Smooth muscle cell (in vitro differentiated cells): Measurements from ENCODE around the gene KCTD19. TPM values are rescaled to one million over a fixed set of nuclear protein-coding genes. Genes with fewer than 3 reads are reported as not detected.

Experiments used
- DNase-seq: peaks from one replicate; lab custom pipeline; 2025; ENCODE audit not compliant: unreplicated experiment; lab: John Stamatoyannopoulos, UW
- H2AFZ ChIP-seq: fragments of 200-600 bp; sonication (generic); 2 replicates; pipeline ENCODE4 v1.6.0; 2016; ENCODE audit warnings: antibody characterized with exemption, low read depth, mild to moderate bottlenecking
- H3F3A ChIP-seq: fragments of 200-600 bp; sonication (generic); 2 replicates; pipeline ENCODE4 v1.6.0; 2017; ENCODE audit warnings: antibody characterized with exemption, low read depth
- H3K27ac ChIP-seq: fragments of 200-600 bp; sonication (generic); 2 replicates; pipeline ENCODE4 v1.5.1; 2016; ENCODE audit warnings: low read depth, mild to moderate bottlenecking
- H3K27me3 ChIP-seq: fragments of 200-600 bp; sonication (generic); 2 replicates; pipeline ENCODE4 v1.6.1; 2016; ENCODE audit warnings: low read depth, mild to moderate bottlenecking
- H3K36me3 ChIP-seq: fragments of 200-600 bp; sonication (generic); 2 replicates; pipeline ENCODE4 v1.5.1; 2016; ENCODE audit warnings: low read depth
- H3K4me1 ChIP-seq: fragments of 200-600 bp; sonication (generic); 2 replicates; pipeline ENCODE4 v1.5.1; 2016; ENCODE audit warnings: low read depth
- H3K4me2 ChIP-seq: fragments of 200-600 bp; sonication (generic); 2 replicates; pipeline ENCODE4 v1.6.0; 2016; ENCODE audit warnings: mild to moderate bottlenecking
- H3K4me3 ChIP-seq: fragments of 200-600 bp; sonication (generic); 2 replicates; pipeline ENCODE4 v1.5.1; 2016; ENCODE audit warnings: mild to moderate bottlenecking
- H3K79me2 ChIP-seq: fragments of 200-600 bp; sonication (generic); 2 replicates; pipeline ENCODE4 v1.6.0; 2016; ENCODE audit warnings: low read depth, mild to moderate bottlenecking
- H3K9ac ChIP-seq: fragments of 200-600 bp; sonication (generic); 2 replicates; pipeline ENCODE4 v1.6.0; 2016; ENCODE audit warnings: low read depth
- H3K9me3 ChIP-seq: fragments of 200-600 bp; sonication (generic); replicated peaks from 2 replicates; pipeline ENCODE4 v1.5.1; 2016; ENCODE audit warnings: low read depth
- H4K20me1 ChIP-seq: fragments of 200-600 bp; sonication (generic); 2 replicates; pipeline ENCODE4 v1.6.0; 2016; ENCODE audit warnings: low read depth
- WGBS: methylation state at CpG from one replicate; pipeline ENCODE4 v1.1.7; 2016; ENCODE audit warnings: low lambda C conversion rate; 5-methylcytosine and 5-hydroxymethylcytosine counted together
- polyA plus RNA-seq: library from polyadenylated mRNA; unstranded; fragments of >200 nt; fragmentation: Nextera tagmentation; extraction: Ambion mirVana; gene quantifications from 2 replicates; pipeline ENCODE4 v1.2.1, GENCODE V29; 2016
- total RNA-seq: library from RNA; depleted of rRNA; stranded (reverse); fragments of >200 nt; gene quantifications from 2 replicates; pipeline ENCODE4 v1.2.3, GENCODE V29; 2014
- TF ChIP-seq, protein P1 (sequence below): fragments of 200-600 bp; sonication (generic); IDR thresholded peaks from 2 replicates; pipeline ENCODE4 v1.5.1; 2017; ENCODE audit warnings: borderline replicate concordance, mild to moderate bottlenecking, antibody characterized with exemption; ENCODE audit not compliant: insufficient read depth, poor library complexity, severe bottlenecking

KCTD19 gene
- total and polyA plus RNA-seq, 2 experiments from 2014 or later = 0.04 to 0.49 TPM

DNA sequence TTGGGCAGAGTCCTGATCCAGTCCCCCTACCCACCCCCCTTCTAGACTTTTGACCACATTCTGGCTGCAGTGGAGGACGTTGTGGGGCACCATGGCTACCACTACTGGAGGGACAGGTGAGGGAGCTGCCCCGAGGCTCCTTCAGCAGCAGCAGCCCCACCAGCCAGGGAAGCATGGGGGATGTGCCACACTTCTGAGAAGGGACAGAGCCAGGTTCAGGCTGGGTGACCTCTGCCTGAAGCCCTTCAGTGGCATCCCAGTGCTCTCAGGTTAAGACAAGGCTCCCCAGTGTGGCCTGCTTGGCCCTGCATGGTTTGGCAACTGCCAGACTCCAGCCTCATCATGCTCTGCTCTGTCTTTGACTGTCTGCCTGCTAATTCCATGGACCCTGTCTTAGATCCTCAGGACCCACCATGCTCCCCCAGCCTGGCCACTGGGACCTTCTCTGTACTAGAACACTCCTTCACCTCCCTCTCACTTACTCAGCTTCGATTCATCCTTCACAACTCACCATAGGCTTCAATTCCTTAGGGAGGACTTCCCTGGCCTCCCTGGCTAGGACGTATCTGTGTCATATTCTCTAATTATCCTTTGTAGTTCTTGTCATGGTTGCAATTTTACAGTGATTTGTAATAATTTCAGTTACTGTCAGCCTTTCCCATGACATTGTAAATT lies 68.9 kb downstream of the KCTD19 start:
- TF ChIP-seq, protein P1, sequence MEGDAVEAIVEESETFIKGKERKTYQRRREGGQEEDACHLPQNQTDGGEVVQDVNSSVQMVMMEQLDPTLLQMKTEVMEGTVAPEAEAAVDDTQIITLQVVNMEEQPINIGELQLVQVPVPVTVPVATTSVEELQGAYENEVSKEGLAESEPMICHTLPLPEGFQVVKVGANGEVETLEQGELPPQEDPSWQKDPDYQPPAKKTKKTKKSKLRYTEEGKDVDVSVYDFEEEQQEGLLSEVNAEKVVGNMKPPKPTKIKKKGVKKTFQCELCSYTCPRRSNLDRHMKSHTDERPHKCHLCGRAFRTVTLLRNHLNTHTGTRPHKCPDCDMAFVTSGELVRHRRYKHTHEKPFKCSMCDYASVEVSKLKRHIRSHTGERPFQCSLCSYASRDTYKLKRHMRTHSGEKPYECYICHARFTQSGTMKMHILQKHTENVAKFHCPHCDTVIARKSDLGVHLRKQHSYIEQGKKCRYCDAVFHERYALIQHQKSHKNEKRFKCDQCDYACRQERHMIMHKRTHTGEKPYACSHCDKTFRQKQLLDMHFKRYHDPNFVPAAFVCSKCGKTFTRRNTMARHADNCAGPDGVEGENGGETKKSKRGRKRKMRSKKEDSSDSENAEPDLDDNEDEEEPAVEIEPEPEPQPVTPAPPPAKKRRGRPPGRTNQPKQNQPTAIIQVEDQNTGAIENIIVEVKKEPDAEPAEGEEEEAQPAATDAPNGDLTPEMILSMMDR = no peak
- Histone ChIP-seq H4K20me1 (no peaks in the 10 kb centered on the region), H3K4me2 (no peak overlapping the region), H3K36me3 (no peaks in the 10 kb centered on the region), H3F3A (no peaks in the 10 kb centered on the region), H3K27me3 (no peaks in the 10 kb centered on the region), H3K4me1 (no peaks in the 10 kb centered on the region), H3K4me3 (no peak overlapping the region), H3K9ac (no peak overlapping the region), H3K79me2 (no peaks in the 10 kb centered on the region), H3K27ac (no peak overlapping the region), H2AFZ (no peak overlapping the region), H3K9me3 (no peaks in the 10 kb centered on the region)
- DNase-seq = no peak
- WGBS = 92% methylated on average over 4 of the region's 4 CpGs

GRCh38 chr16:67256701-67257230 lies 69.8 kb downstream of the KCTD19 start:
- no peak overlapping the region for H3K4me2 ChIP-seq
- no peaks in the 10 kb centered on the region for H3K79me2 ChIP-seq
- H3K9me3 ChIP-seq = no peaks in the 10 kb centered on the region
- no peaks in the 10 kb centered on the region for H3K4me1 ChIP-seq
- no peak for DNase-seq
- no peaks in the 10 kb centered on the region for H3K27me3 ChIP-seq
- H2AFZ ChIP-seq = no peak overlapping the region
- no peak overlapping the region for H3K27ac ChIP-seq
- TF ChIP-seq, protein P1 = no peak
- no peaks in the 10 kb centered on the region for H4K20me1 ChIP-seq
- H3K9ac ChIP-seq = no peak overlapping the region
- H3F3A ChIP-seq = no peaks in the 10 kb centered on the region
- H3K4me3 ChIP-seq = no peak overlapping the region
- no peaks in the 10 kb centered on the region for H3K36me3 ChIP-seq
- 96% methylated on average over 11 of the region's 11 CpGs for WGBS

- no peaks in the 10 kb centered on the region for H3K79me2 ChIP-seq
- 94% methylated on average over 17 of the region's 17 CpGs for WGBS
- no peak overlapping the region for H2AFZ ChIP-seq
- H3K4me3 ChIP-seq = no peak overlapping the region
- no peaks in the 10 kb centered on the region for H4K20me1 ChIP-seq
- TF ChIP-seq, protein P1 = no peak
- no peak overlapping the region for H3K27ac ChIP-seq
- H3K4me1 ChIP-seq = no peaks in the 10 kb centered on the region
- no peak for DNase-seq
- no peak overlapping the region for H3K9ac ChIP-seq
- no peaks in the 10 kb centered on the region for H3K36me3 ChIP-seq
- no peaks in the 10 kb centered on the region for H3F3A ChIP-seq
- no peak overlapping the region for H3K4me2 ChIP-seq
- no peaks in the 10 kb centered on the region for H3K27me3 ChIP-seq
- H3K9me3 ChIP-seq = no peaks in the 10 kb centered on the region
These were observed 70.9 kb downstream of the KCTD19 start for GRCh38 chr16:67255553-67256221.
